ENCODE measurements around the gene ENTHD1. TPM values are rescaled to one million over a fixed set of nuclear protein-coding genes. Genes with fewer than 3 reads are reported as not detected.

The ENTHD1 gene
- total and polyA plus RNA-seq, 10 of the 15 experiments (the other 5 are each of a cell fraction or from before 2014, with no cell fraction given): 0.09 to 0.52 (median 0.21) TPM; not detected in 1

DNA sequence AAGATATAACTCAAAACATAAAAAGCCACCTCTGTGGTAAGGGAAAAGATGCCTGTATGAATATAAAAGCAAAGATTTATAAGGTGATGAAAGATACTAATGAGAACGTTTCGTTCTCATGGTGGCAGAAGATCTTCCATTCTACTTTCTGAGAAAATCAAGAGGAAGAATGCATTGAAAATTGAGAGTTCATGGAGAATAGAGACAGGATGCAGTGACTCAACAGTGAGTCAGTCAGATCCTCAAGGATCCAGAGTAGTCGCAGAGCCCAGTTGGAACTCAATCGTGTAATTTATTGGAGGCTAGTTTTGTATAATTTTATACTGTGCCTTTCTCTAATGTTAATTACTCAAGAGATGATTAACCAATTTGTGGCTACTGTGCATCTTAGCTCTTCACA lies 73.3 kb downstream of the ENTHD1 start (continued):
- TF ChIP-seq ZNF687 (IDR thresholded peaks at IDR 0.05): no peak
- TF ChIP-seq, protein P1, sequence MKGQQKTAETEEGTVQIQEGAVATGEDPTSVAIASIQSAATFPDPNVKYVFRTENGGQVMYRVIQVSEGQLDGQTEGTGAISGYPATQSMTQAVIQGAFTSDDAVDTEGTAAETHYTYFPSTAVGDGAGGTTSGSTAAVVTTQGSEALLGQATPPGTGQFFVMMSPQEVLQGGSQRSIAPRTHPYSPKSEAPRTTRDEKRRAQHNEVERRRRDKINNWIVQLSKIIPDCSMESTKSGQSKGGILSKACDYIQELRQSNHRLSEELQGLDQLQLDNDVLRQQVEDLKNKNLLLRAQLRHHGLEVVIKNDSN (IDR thresholded peaks at IDR 0.05; ENCODE audit: borderline replicate concordance, extremely low read length, insufficient read depth, low read depth, low read length): no peak

DNA sequence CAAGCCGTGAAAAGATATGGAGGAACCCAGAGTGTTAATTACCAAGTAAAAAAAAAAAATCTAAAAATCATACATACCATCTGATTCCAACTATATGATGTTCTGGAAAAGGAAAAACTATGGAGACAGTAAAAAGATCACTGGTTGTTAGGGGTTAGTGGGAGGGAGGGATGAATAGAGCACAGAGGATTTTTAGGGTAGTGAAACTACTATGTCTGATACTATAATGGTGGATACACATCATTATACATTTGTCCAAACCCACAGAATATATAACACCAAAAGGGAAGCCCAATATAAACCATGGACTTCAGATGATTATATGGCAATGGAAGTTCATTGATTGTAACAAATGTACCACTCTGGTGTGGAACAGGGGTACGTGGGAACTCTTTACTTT lies 74.1 kb downstream of the ENTHD1 start:
- no TSS peak for BruUV-seq (replicated peaks)
- Histone ChIP-seq H3K27ac (ENCODE audit: control insufficient read depth, insufficient read depth) (no peak overlapping the region), H3K4me2 (ENCODE audit: control insufficient read depth, insufficient read depth) (no peak overlapping the region), H3K4me3 (no peak overlapping the region), H3K9me3 (replicated peaks; ENCODE audit: control insufficient read depth, insufficient read depth, low read length) (no peaks in the 10 kb centered on the region; the same call in 2 of the 3 replicates), H3K4me1 (ENCODE audit: control insufficient read depth, insufficient read depth, low read length) (no peaks in the 10 kb centered on the region; the same call in 1 of the 2 replicates), H3K79me2 (ENCODE audit: control insufficient read depth, insufficient read depth, low read length) (no peaks in the 10 kb centered on the region), H4K20me1 (ENCODE audit: control insufficient read depth, insufficient read depth) (no peaks in the 10 kb centered on the region), H3K27me3 (replicated peaks in 1 of 2; ENCODE audit: control insufficient read depth in 2 of 2, insufficient read depth in 2 of 2, low read length in 1 of 2) (no peaks in the 10 kb centered on the region), H3K36me3 (ENCODE audit: control insufficient read depth in 2 of 2, insufficient read depth in 2 of 2, low read length in 1 of 2) (no peaks in the 10 kb centered on the region), H2AFZ (ENCODE audit: control insufficient read depth, low read depth, low read length) (no peak overlapping the region), H3K9ac (ENCODE audit: control insufficient read depth, insufficient read depth, low read length) (no peak overlapping the region)
- in situ Hi-C loops (cut with MboI) (no loop called here), intact Hi-C loops (cut with micrococcal nuclease; ENCODE audit: unreplicated experiment) (no loop called here)
- FAIRE-seq (peak; percentile 66), ATAC-seq (peak; percentile 66), DNase-seq (ENCODE audit: low read depth, low spot score) (no peak)
- CTCF ChIA-PET: interaction anchor here (1.6 kb wide), 1 partner anchor 13 kb away, joined by 4 read pairs; no protein-coding TSS in a partner anchor
- SMC1A ChIA-PET (ENCODE audit: uncharacterized antibody, unreplicated experiment): interaction anchor here (0.6 to 1.6 kb wide), 3 partner anchors 54 to 371 kb away, joined by 3 to 5 read pairs (median 3); no protein-coding TSS in a partner anchor
- RAD21 ChIA-PET (ENCODE audit: unreplicated experiment): no interaction called here
- 68% methylated on average over 2 of the region's 2 CpGs for whole genome bisulfite sequencing (ENCODE audit: insufficient coverage, insufficient replicate concordance, low lambda C conversion rate, missing lambda C conversion rate)
- POLR2A ChIA-PET: interaction anchor here (0.6 kb wide), 1 partner anchor 202 kb away, joined by 3 read pairs; no protein-coding TSS in a partner anchor
- peak; percentile 37 to 56; a peak in 3 of 4 replicates for TF ChIP-seq IKZF2 (IDR thresholded peaks at IDR 0.05)
- TF ChIP-seq MTA2 (IDR thresholded peaks at IDR 0.05; ENCODE audit: low read depth): 0 out of 2 replicates have a peak, but pooled peaks have one; percentile 27
- TF ChIP-seq SPI1 (IDR thresholded peaks at IDR 0.05; ENCODE audit: borderline replicate concordance, insufficient read depth, low read depth, low read length): peak; percentile 67; the same call in 1 of the 2 replicates
- no peak for TF ChIP-seq ESRRA (IDR thresholded peaks at IDR 0.05; ENCODE audit: low read length)

Measured in GM12878 (cell line).